Panc1 (cell line): ENCODE data around the gene SCRN1.

Experiments used
- CTCF ChIP-seq: fragments of 450-650 bp; IDR thresholded peaks from 2 replicates; pipeline ENCODE4 v1.5.1; 2017; ENCODE audit warnings: mild to moderate bottlenecking
- POLR2AphosphoS5 ChIP-seq: IDR thresholded peaks from 2 replicates; pipeline ENCODE4 v1.6.1; 2012; ENCODE audit warnings: mild to moderate bottlenecking, low read depth, low read length, moderate library complexity
- TCF7L2 ChIP-seq: IDR thresholded peaks from 2 replicates; pipeline ENCODE4 v1.6.1; 2011; ENCODE audit warnings: mild to moderate bottlenecking, low read depth, low read length, inconsistent platforms

DNA sequence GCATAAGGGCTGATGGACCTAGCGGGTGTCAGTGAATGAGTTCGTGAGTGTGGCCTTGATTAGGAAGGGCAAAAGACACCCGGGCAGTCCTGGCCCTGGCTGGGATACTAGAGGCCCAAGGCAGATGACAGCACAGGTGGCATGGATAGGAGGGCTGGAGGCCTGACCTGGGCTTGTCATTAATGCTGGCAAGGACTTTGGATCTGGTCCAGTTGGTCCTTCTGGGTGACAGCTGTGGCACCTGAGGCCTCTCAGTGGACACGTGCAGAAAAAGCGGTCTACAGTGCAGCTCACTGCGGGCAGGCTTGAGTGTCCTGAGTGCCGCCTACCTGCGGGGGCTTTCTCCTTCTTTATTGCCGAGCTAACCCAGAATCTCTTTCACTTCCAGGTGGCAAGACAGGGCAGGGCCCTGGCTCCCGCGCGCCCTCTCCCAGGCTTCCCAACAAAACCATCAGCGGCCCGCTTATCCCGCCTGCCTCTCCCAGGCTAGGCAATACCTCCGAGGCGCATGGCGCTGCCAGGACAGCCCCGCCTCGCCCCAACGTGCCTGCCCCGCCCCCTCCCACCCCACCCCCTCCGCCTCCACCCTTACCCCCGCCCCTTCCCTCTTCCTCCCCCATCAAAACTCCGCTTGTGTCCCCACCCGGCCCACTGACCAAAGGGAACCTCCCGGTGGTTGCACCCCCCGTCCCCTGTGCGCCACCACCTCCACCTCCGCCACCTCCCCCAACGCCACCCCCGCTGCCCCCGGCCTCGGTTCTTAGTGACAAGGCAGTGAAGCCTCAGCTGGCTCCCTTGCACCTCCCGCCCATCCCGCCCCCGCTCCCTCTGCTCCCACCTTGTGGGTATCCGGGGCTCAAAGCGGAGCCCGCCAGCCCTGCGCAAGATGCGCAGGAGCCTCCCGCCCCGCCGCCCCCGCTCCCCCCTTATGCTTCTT, 105.9 kb downstream of the SCRN1 start:
- TF ChIP-seq CTCF: no peak
- no peak for TF ChIP-seq TCF7L2
- TF ChIP-seq POLR2AphosphoS5: no peak
